Measurements from ENCODE around the gene DALRD3.

GRCh38 chr3:48985831-48986376, 32.5 kb downstream of the DALRD3 start:
- TF ChIP-seq, protein P1, sequence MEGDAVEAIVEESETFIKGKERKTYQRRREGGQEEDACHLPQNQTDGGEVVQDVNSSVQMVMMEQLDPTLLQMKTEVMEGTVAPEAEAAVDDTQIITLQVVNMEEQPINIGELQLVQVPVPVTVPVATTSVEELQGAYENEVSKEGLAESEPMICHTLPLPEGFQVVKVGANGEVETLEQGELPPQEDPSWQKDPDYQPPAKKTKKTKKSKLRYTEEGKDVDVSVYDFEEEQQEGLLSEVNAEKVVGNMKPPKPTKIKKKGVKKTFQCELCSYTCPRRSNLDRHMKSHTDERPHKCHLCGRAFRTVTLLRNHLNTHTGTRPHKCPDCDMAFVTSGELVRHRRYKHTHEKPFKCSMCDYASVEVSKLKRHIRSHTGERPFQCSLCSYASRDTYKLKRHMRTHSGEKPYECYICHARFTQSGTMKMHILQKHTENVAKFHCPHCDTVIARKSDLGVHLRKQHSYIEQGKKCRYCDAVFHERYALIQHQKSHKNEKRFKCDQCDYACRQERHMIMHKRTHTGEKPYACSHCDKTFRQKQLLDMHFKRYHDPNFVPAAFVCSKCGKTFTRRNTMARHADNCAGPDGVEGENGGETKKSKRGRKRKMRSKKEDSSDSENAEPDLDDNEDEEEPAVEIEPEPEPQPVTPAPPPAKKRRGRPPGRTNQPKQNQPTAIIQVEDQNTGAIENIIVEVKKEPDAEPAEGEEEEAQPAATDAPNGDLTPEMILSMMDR (IDR thresholded peaks at IDR 0.05), result no peak
- no peak for TF ChIP-seq EP300 (IDR thresholded peaks at IDR 0.05)

Data from stomach (tissue), 4 donors.